Measurements from ENCODE around the gene CHID1. TPM values are rescaled to one million over a fixed set of nuclear protein-coding genes. Genes with fewer than 3 reads are reported as not detected.

CHID1 gene
- total and polyA plus RNA-seq, 2 of the 4 experiments (the other 2 are of a cell fraction) = 34.2 to 121 TPM

DNA sequence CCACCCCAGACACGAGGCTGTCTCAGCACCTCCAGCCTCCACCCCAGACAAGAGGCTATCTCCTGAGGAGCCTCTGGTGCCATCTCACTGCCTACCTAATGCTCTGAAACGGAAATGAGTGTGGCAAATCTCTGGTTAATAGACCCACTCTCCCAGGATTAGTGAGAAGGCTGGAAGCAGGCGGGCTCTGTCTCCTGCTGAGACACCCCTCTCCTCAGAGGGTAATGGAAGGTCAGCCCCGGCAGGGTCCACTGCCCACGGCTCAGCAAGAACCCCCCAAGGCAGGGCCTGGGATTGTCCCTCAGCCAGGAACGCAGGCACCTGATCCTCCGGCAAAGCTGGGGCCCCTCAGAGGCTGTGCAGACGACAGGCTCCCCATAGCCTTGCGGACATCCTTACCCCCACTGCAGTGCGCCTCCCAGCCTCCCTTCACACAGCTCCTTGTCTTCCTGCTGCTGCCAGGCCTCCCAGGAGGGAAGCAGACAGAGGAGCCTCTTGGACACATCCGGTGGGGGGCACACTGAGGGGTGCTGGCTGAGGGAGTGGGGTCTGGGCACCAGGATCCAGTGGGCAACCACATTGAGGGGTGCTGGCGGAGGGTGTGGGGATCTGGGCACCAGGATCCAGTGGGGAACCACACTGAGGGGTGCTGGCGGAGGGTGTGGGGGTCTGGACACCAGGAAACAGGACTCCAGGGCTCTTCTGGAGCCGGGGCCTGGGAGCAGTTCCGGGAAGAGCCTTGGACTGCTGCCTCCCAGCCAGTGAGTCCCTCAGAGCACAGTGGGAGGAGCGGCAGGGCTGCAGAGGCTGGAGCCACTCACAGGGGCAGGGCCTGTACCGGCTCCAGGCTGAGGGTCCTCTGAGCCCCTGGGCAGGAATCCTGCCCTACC, 13.1 kb downstream of the CHID1 start (continued):
- TF ChIP-seq NFE2L2 (IDR thresholded peaks at IDR 0.05; ENCODE audit: low read depth, low read length) = no peak

DNA sequence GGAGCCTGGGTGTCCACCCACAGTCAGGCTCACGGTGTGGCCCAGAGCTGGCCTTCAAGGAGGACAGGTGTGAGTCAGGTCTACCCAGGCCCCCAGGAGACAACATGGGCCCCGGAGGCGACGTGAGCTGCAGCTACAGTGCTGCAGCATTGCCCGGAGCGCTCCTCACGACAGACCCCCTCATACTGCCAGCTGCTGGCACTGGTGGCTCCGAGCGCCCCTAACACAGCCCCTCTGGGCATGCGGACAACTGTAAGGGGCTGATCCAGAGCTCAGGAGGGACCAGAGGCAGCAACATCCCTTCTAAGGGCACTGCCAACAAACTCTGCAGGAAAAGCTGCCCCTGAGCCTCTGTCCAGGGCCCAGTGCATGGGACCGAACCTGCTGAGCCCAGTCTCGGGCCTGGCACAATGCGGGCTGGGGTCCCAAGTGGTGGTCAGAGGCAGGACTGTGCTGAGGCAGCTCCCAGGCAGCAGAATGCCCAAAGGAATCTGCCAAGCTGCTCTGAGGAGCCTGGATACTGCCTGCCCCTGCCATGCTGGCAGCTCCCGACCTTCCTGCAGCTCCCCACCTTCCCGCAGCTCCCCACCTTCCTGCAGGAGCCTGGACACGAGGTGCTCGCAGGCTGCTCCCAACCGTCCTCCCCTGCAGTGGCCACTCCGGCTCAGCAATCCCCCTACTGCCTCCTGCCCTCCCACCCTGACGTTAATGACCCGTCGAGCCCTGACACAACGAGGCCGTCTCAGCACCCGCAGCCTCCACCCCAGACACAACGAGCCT, 15.1 kb downstream of the CHID1 start:
- in situ Hi-C loops (cut with MboI; ENCODE audit: low sequenced_read_pairs) = no loop called here
- H3K18ac ChIP-seq (ENCODE audit: low read depth, low read length) = no peak overlapping the region
- WGBS, 2 experiments (ENCODE audit: extremely low coverage in 2 of 2, insufficient read length in 1 of 2) = 85% methylated on average over 17 of the region's 26 CpGs; no CpG with 5 or more reads in 1 of the 2 experiments
- TF ChIP-seq SMC3 (IDR thresholded peaks at IDR 0.05; ENCODE audit: low read depth, low read length) (no peak), FOS (IDR thresholded peaks at IDR 0.05; ENCODE audit: low read depth, low read length) (no peak), MXI1 (IDR thresholded peaks at IDR 0.05; ENCODE audit: borderline replicate concordance, low read depth, low read length) (no peak), RFX5 (IDR thresholded peaks at IDR 0.05; ENCODE audit: low read depth, low read length) (no peak), CEBPB (IDR thresholded peaks at IDR 0.05; ENCODE audit: low read depth, low read length) (no peak), CHD1 (IDR thresholded peaks at IDR 0.05; ENCODE audit: low read depth, low read length) (no peak), MAFK (IDR thresholded peaks at IDR 0.05; ENCODE audit: low read depth, low read length) (no peak), MAZ (IDR thresholded peaks at IDR 0.05; ENCODE audit: borderline replicate concordance, low read depth, low read length) (no peak), RAD21 (IDR thresholded peaks at IDR 0.05; ENCODE audit: low read length) (no peak), NFE2L2 (IDR thresholded peaks at IDR 0.05; ENCODE audit: low read depth, low read length) (no peak)
- TF ChIP-seq, protein P1, sequence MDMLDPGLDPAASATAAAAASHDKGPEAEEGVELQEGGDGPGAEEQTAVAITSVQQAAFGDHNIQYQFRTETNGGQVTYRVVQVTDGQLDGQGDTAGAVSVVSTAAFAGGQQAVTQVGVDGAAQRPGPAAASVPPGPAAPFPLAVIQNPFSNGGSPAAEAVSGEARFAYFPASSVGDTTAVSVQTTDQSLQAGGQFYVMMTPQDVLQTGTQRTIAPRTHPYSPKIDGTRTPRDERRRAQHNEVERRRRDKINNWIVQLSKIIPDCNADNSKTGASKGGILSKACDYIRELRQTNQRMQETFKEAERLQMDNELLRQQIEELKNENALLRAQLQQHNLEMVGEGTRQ (IDR thresholded peaks at IDR 0.05; ENCODE audit: low read depth, low read length) = no peak
- TF ChIP-seq, protein P2, sequence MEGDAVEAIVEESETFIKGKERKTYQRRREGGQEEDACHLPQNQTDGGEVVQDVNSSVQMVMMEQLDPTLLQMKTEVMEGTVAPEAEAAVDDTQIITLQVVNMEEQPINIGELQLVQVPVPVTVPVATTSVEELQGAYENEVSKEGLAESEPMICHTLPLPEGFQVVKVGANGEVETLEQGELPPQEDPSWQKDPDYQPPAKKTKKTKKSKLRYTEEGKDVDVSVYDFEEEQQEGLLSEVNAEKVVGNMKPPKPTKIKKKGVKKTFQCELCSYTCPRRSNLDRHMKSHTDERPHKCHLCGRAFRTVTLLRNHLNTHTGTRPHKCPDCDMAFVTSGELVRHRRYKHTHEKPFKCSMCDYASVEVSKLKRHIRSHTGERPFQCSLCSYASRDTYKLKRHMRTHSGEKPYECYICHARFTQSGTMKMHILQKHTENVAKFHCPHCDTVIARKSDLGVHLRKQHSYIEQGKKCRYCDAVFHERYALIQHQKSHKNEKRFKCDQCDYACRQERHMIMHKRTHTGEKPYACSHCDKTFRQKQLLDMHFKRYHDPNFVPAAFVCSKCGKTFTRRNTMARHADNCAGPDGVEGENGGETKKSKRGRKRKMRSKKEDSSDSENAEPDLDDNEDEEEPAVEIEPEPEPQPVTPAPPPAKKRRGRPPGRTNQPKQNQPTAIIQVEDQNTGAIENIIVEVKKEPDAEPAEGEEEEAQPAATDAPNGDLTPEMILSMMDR (conservative IDR thresholded peaks at IDR 0.05; ENCODE audit: low read depth, low read length) = no peak

More for the DNA sequence above, 15.1 kb downstream of the CHID1 start:
- ATAC-seq (ENCODE audit: low read depth) (no peak), DNase-seq (no peak)
- CTCF ChIA-PET = no interaction called here
- Histone ChIP-seq H4K8ac (ENCODE audit: low read depth in 2 of 2, low read length in 2 of 2) (no peak overlapping the region), H2AFZ (replicated peaks; ENCODE audit: low read length, poor library complexity) (no peak overlapping the region), H4K20me1 (ENCODE audit: insufficient read depth, low read length) (peaks cover 9% of the 10 kb centered on the region; the same call in 1 of the 2 replicates), H3K27ac (ENCODE audit: insufficient read depth, low read length) (no peak overlapping the region), H3K79me1 (ENCODE audit: low read depth in 1 of 2, low read length in 2 of 2) (no peaks in the 10 kb centered on the region), H3K4me2 (ENCODE audit: low read depth, low read length) (no peak overlapping the region), H3K9me1 (ENCODE audit: insufficient read depth, low read length) (no peaks in the 10 kb centered on the region), H3K27me3 (ENCODE audit: control insufficient read depth, insufficient read depth, low read length) (no peaks in the 10 kb centered on the region), H3K36me3 (ENCODE audit: control insufficient read depth, insufficient read depth, low read length) (peaks cover 19% of the 10 kb centered on the region; the same call in 1 of the 2 replicates), H2BK120ac (ENCODE audit: low read depth, low read length) (no peak overlapping the region), H2BK5ac (ENCODE audit: low read depth, low read length, poor library complexity, severe bottlenecking) (no peak overlapping the region), H3K4ac (ENCODE audit: low read depth, low read length) (no peak overlapping the region), H4K5ac (ENCODE audit: low read depth, low read length) (no peak overlapping the region), H3K14ac (replicated peaks; ENCODE audit: low read depth, low read length) (no peak overlapping the region), H3K4me1 (ENCODE audit: control insufficient read depth, insufficient read depth, low read length) (peaks cover 2% of the 10 kb centered on the region; the same call in 1 of the 2 replicates), H3K9me3 (ENCODE audit: control insufficient read depth, insufficient read depth, low read length) (no peaks in the 10 kb centered on the region), H3K4me3 (ENCODE audit: insufficient read depth, low read depth, low read length) (no peak overlapping the region), H3K9ac (ENCODE audit: low read depth, low read length) (no peak overlapping the region), H2BK20ac (ENCODE audit: low read depth, low read length) (no peak overlapping the region), H2AK5ac (ENCODE audit: low read depth, low read length) (no peak overlapping the region), H3K23ac (ENCODE audit: low read depth, low read length) (no peak overlapping the region), H4K91ac (ENCODE audit: insufficient read depth, low read depth, low read length) (no peak overlapping the region), H2AK9ac (replicated peaks; ENCODE audit: low read depth, low read length, poor library complexity) (no peak overlapping the region), H2BK15ac (ENCODE audit: low read depth, low read length) (no peak overlapping the region), H3K56ac (ENCODE audit: extremely low read depth, insufficient read depth, low read length) (no peak overlapping the region)
- intact Hi-C loops (cut with micrococcal nuclease) (no loop called here), dilution Hi-C loops (cut with HindIII; ENCODE audit: low sequenced_read_pairs, unreplicated experiment) (no loop called here)
- POLR2A ChIA-PET (ENCODE audit: unreplicated experiment) = no interaction called here
- no TSS peak for BruUV-seq (replicated peaks)
